Ovary (tissue), 9 donors: ENCODE measurements around the gene MASTL. TPM values are rescaled to one million over a fixed set of nuclear protein-coding genes. Genes with fewer than 3 reads are reported as not detected.

ENCODE experiments used
- DNase-seq, 5 donors: peaks; one replicate each; pipeline ENCODE4 v3.0.0-alpha.2; 2019 to 2020
- H3K27ac ChIP-seq, 2 donors: fragments of 200-600 bp; one replicate each; pipeline versions ENCODE4 v1.5.1 to v1.8.0; 2019 to 2022
- H3K27me3 ChIP-seq: fragments of 200-600 bp; one replicate; pipeline ENCODE4 v1.8.0; 2022
- H3K36me3 ChIP-seq: fragments of 200-600 bp; sonication (generic); one replicate; pipeline ENCODE4 v1.5.1; 2019
- H3K4me1 ChIP-seq: one replicate; pipeline ENCODE4 v1.8.1; 2013; ENCODE audit warnings: mild to moderate bottlenecking, moderate library complexity; ENCODE audit not compliant: insufficient read depth
- H3K4me3 ChIP-seq: fragments of 200-600 bp; sonication (generic); one replicate; pipeline ENCODE4 v1.5.1; 2017
- H3K9me3 ChIP-seq, 2 donors: fragments of 200-600 bp in 1 of 2; sonication (generic) in 1 of 2; one replicate each; pipeline versions ENCODE4 v1.5.1 to v1.8.1; 2013 to 2019; ENCODE audit warnings: mild to moderate bottlenecking in 1 of 2, moderate library complexity in 1 of 2
- CTCF ChIP-seq, 3 donors: fragments of 450-650 bp in 2 of 3; fragments of 200-600 bp in 1 of 3; IDR thresholded peaks; one replicate each; pipeline versions ENCODE4 v1.5.1 to v1.8.0; 2016 to 2022; ENCODE audit warnings: antibody characterized with exemption in 3 of 3, mild to moderate bottlenecking in 1 of 3
- EP300 ChIP-seq: sonication (generic); formaldehyde crosslinking; IDR thresholded peaks from one replicate; pipeline ENCODE4 v1.6.1; 2017; ENCODE audit warnings: antibody characterized with exemption
- POLR2A ChIP-seq: fragments of 450-650 bp; IDR thresholded peaks from one replicate; pipeline ENCODE4 v1.6.1; 2017; ENCODE audit warnings: antibody characterized with exemption, mild to moderate bottlenecking, moderate library complexity
- WGBS, 3 donors: extraction: QIAGEN DNeasy Blood & Tissue Kit in 1 of 3; methylation state at CpG; one replicate each; pipeline versions ENCODE4 v1.1.5 to v1.1.7; 2013 to 2017; 5-methylcytosine and 5-hydroxymethylcytosine counted together
- intact Hi-C, 4 donors: fragments of 100-400 bp; cut with DNase I; formaldehyde crosslinking; loops; one replicate each; pipeline versions ENCODE4 v1.11.0 to v1.15.1; 2022 to 2023
- polyA plus RNA-seq, 2 donors: library from polyadenylated mRNA; stranded (reverse); fragments of 200-250 nt in 1 of 2; fragments of 350-450 nt in 1 of 2; fragmentation: Illumina TruSeq in 1 of 2; extraction: RNeasy Lipid Tissue Mini Kit (QIAGEN cat#74804) in 1 of 2; gene quantifications; one replicate each; pipeline ENCODE4 v1.2.3, GENCODE V29; 2013 to 2014
- small RNA-seq: library from RNA; depleted of rRNA; stranded (forward); fragments of <200 nt; gene quantifications from one replicate; pipeline ENCODE3, GENCODE V24; 2016
- total RNA-seq, 7 donors: library from RNA; depleted of rRNA in 2 of 7; stranded (reverse); fragments of >200 nt in 2 of 7; fragmentation: NEBNext Ultra II Directional in 3 of 7; extraction: Animal tissue kit (Norgen Biotek cat#: 25700) in 3 of 7; gene quantifications; one replicate each; pipeline versions ENCODE4 v1.1.0 to v1.2.4, GENCODE V29; 2016 to 2023
- donor health status: DM: no; HTN: no; CAD: no; lungs with moderate emphysema.
- donor health status: DM: no; HTN: no; CAD: no.
- donor health status: Bipolar disorder and iron deficiency.
- donor health status: DM: yes; HTN: yes; CAD: no.
- donor health status: DM: no; HTN: no; CAD: no.
- donor health status: DM: yes; HTN: yes; CAD: no.

The MASTL gene
- total and polyA plus RNA-seq, 9 donors: 2.8 to 7.5 (median 5.2) TPM

GRCh38 chr10:27235706-27236105 is 80.6 kb downstream of the MASTL start:
- no peak overlapping the region for H3K27ac ChIP-seq
- H3K27me3 ChIP-seq: no peaks in the 10 kb centered on the region
- DNase-seq: no peak
- H3K4me1 ChIP-seq: peaks cover 5% of the 10 kb centered on the region
- no peak overlapping the region for H3K4me3 ChIP-seq
- no peaks in the 10 kb centered on the region for H3K9me3 ChIP-seq
- 28 to 37% (median 30%) methylated on average over 1 of the region's 1 CpG for WGBS, 3 donors
- H3K36me3 ChIP-seq: no peaks in the 10 kb centered on the region
- TF ChIP-seq POLR2A (no peak), CTCF (IDR thresholded peaks at IDR 0.05) (no peak), EP300 (no peak)
- intact Hi-C loops: no loop called here

Small RNA genes lying within 50 kb of the gene (small RNA-seq; reads per million reads assigned to genes)
- gene RNU2-24P: not detected
- gene RNU7-12P: not detected

Other genes starting within 250 kb of the MASTL start
- 10 to 100 TPM in 2 of 7 donors, 1 to 10 TPM in 5; 7.1 to 12.1 (median 8.8) TPM for gene ANKRD26, start 54.9 kb upstream of the MASTL start, total RNA-seq
- 1 to 10 TPM; 2.2 to 3.5 TPM for gene ANKRD26, start 54.9 kb upstream of the MASTL start, polyA plus RNA-seq
- gene YME1L1, start 968 bp upstream of the MASTL start, total RNA-seq: 100 to 1,000 TPM in 1 of 7 donors, 10 to 100 TPM in 6; 42.8 to 103 (median 78.9) TPM
- gene YME1L1, start 968 bp upstream of the MASTL start, polyA plus RNA-seq: 10 to 100 TPM; 45.3 to 86.9 TPM
- 10 to 100 TPM in 5 of 7 donors, 1 to 10 TPM in 2; 7.2 to 15.4 (median 12.9) TPM for gene ACBD5, start 85.4 kb downstream of the MASTL start, total RNA-seq
- gene ACBD5, start 85.4 kb downstream of the MASTL start, polyA plus RNA-seq: 10 to 100 TPM in 1 of 2 donors, 1 to 10 TPM in 1; 8.6 to 14.0 TPM